AG04449 (cell line): ENCODE data around the gene LARGE1.

ENCODE experiments used
- CTCF ChIA-PET: fragments of 350-600 bp; formaldehyde crosslinking; extraction: SDS; loops from one replicate; lab custom pipeline; 2021; ENCODE audit warnings: antibody characterized with exemption; lab: Yijun Ruan, JAX
- POLR2A ChIA-PET: fragments of 400-600, 350-600 bp; formaldehyde crosslinking; extraction: SDS; loops from one replicate; lab custom pipeline; 2020; ENCODE audit warnings: antibody characterized with exemption, inconsistent platforms; lab: Yijun Ruan, JAX
- DNase-seq: peaks from one replicate; pipeline ENCODE4 v3.0.0-alpha.2; 2010; ENCODE audit warnings: low read depth, low spot score
- H3K4me3 ChIP-seq: 2 replicates; pipeline ENCODE4 v1.5.1; 2011; ENCODE audit warnings: low read depth, mild to moderate bottlenecking, control low read depth, low read length
- TF ChIP-seq, protein P1 (sequence below): IDR thresholded peaks from one replicate; pipeline ENCODE4 v1.5.1; 2011; ENCODE audit warnings: mild to moderate bottlenecking, moderate library complexity, low read length, control low read depth, inconsistent platforms; ENCODE audit not compliant: insufficient read depth; ENCODE audit errors: missing control alignments

The LARGE1 gene

GRCh38 chr22:33854724-33855123, 65.6 kb downstream of the LARGE1 start:
- CTCF ChIA-PET, result interaction anchor here (2.0 kb wide), 1 partner anchor 11 kb away, joined by 6 read pairs; no protein-coding TSS in a partner anchor
- H3K4me3 ChIP-seq, result no peak overlapping the region
- POLR2A ChIA-PET, result no interaction called here
- no peak for DNase-seq
- TF ChIP-seq, protein P1, sequence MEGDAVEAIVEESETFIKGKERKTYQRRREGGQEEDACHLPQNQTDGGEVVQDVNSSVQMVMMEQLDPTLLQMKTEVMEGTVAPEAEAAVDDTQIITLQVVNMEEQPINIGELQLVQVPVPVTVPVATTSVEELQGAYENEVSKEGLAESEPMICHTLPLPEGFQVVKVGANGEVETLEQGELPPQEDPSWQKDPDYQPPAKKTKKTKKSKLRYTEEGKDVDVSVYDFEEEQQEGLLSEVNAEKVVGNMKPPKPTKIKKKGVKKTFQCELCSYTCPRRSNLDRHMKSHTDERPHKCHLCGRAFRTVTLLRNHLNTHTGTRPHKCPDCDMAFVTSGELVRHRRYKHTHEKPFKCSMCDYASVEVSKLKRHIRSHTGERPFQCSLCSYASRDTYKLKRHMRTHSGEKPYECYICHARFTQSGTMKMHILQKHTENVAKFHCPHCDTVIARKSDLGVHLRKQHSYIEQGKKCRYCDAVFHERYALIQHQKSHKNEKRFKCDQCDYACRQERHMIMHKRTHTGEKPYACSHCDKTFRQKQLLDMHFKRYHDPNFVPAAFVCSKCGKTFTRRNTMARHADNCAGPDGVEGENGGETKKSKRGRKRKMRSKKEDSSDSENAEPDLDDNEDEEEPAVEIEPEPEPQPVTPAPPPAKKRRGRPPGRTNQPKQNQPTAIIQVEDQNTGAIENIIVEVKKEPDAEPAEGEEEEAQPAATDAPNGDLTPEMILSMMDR, result no peak

GRCh38 chr22:33853200-33854097, 66.8 kb downstream of the LARGE1 start:
- DNase-seq, result peak; percentile 34
- ChIA-PET POLR2A (interaction anchor here (0.7 to 1.2 kb wide), 2 partner anchors 68 to 69 kb away, joined by 3 read pairs; no protein-coding TSS in a partner anchor), CTCF (interaction anchor here (0.8 to 2.0 kb wide), 2 partner anchors 12 to 15 kb away, joined by 3 to 6 read pairs; no protein-coding TSS in a partner anchor)
- H3K4me3 ChIP-seq, result peak overlapping the region; percentile 62
- TF ChIP-seq, protein P1, result no peak

DNA sequence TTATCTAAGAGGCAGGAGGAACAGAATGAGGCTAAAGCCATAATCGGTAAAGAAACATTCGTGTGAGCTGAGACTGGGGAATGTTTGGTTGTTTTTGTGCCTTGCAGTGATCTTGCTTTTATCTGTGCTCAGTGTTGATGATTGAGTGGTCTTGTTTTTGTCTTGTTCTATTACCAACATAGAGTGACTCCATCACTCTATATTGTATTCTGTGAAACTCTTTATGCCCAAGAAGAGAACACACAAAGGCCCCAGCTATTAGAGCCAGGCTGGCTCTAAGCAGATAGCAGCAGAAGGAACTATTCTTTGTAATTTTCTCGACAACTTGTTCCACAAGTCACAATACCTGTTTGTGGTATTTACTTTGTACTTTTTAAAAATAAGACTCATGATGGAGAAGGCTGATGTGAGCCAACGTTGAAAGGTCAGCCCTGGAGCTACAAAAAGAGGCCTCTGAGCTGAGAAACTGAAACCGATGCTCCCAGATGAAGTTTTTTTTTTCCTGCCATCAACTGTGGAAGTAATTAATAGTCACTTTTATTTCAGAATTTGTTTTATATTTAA, 68.4 kb downstream of the LARGE1 start:
- CTCF ChIA-PET, result interaction anchor here (1.5 kb wide), 1 partner anchor 10 kb away, joined by 5 read pairs; no protein-coding TSS in a partner anchor
- H3K4me3 ChIP-seq, result no peak overlapping the region
- TF ChIP-seq, protein P1, result no peak
- POLR2A ChIA-PET, result no interaction called here
- DNase-seq, result no peak

DNA sequence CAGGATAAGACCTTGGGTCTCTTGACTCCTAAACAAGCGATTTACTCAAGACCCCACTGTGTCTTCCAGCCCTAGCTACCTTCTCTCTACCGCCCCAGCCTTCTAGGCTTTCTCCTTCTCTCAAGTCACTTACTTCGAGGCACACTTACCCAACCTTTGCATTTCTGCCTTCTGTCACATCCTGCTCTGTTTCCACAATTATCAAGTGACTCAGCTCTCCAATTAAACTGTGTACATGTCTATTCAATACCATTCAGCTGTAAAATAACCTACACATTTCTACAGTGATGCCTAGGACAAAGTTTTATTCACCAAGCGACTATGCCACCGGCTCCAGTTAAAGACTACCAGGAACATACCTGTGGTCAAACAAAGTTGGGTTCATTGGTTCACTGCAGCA, 69.0 kb downstream of the LARGE1 start:
- CTCF ChIA-PET, result interaction anchor here (1.1 to 1.8 kb wide), 3 partner anchors 9 to 68 kb away, joined by 3 to 5 read pairs (median 5); no protein-coding TSS in a partner anchor
- DNase-seq, result no peak
- no peak overlapping the region for H3K4me3 ChIP-seq
- TF ChIP-seq, protein P1, result no peak
- POLR2A ChIA-PET, result no interaction called here

- H3K4me3 ChIP-seq, result no peak overlapping the region
- ChIA-PET CTCF (interaction anchor here (1.1 to 1.8 kb wide), 3 partner anchors 9 to 68 kb away, joined by 3 to 5 read pairs (median 5); no protein-coding TSS in a partner anchor), POLR2A (no interaction called here)
- TF ChIP-seq, protein P1, result no peak
- no peak for DNase-seq
Measured at GRCh38 chr22:33850724-33851123, 69.6 kb downstream of the LARGE1 start.

GRCh38 chr22:33850193-33850592, 70.1 kb downstream of the LARGE1 start:
- CTCF ChIA-PET, result interaction anchor here (1.1 to 1.8 kb wide), 2 partner anchors 16 to 69 kb away, joined by 3 to 5 read pairs; no protein-coding TSS in a partner anchor
- DNase-seq, result no peak
- TF ChIP-seq, protein P1, result no peak
- H3K4me3 ChIP-seq, result no peak overlapping the region
- POLR2A ChIA-PET, result no interaction called here
